Karpas-422 (cell line): ENCODE measurements around the gene LRIG2. TPM values are rescaled to one million over a fixed set of nuclear protein-coding genes. Genes with fewer than 3 reads are reported as not detected.

Experiments used
- DNase-seq: peaks from one replicate; pipeline ENCODE4 v3.0.0-alpha.2; 2015
- H2AFZ ChIP-seq: fragments of 200-600 bp; sonication (generic); 2 replicates; pipeline ENCODE4 v1.6.1; 2014; ENCODE audit warnings: antibody characterized with exemption, low read length, mixed read lengths
- H3K27ac ChIP-seq: fragments of 200-600 bp; sonication (generic); 2 replicates; pipeline ENCODE4 v1.5.1; 2014; ENCODE audit warnings: mild to moderate bottlenecking, low read length, moderate library complexity
- H3K27me3 ChIP-seq: fragments of 200-600 bp; sonication (generic); 2 replicates; pipeline ENCODE4 v1.6.1; 2014; ENCODE audit warnings: low read length, mixed read lengths
- H3K36me3 ChIP-seq: fragments of 200-600 bp; sonication (generic); 2 replicates; pipeline ENCODE4 v1.6.1; 2014; ENCODE audit warnings: low read length, mixed read lengths; ENCODE audit not compliant: insufficient read depth
- H3K4me1 ChIP-seq: fragments of 200-600 bp; sonication (generic); 2 replicates; pipeline ENCODE4 v1.6.1; 2014; ENCODE audit warnings: mild to moderate bottlenecking, low read length, mixed read lengths
- H3K4me2 ChIP-seq: fragments of 200-600 bp; sonication (generic); 2 replicates; pipeline ENCODE4 v1.6.1; 2014; ENCODE audit warnings: low read length, low read depth, mild to moderate bottlenecking; ENCODE audit not compliant: poor library complexity, severe bottlenecking
- H3K4me3 ChIP-seq: fragments of 200-600 bp; sonication (generic); 2 replicates; pipeline ENCODE4 v1.5.1; 2014; ENCODE audit warnings: mild to moderate bottlenecking, antibody characterized with exemption, low read length, mixed read lengths
- H3K79me2 ChIP-seq: fragments of 200-600 bp; sonication (generic); 2 replicates; pipeline ENCODE4 v1.6.1; 2014; ENCODE audit warnings: mild to moderate bottlenecking, low read length, mixed read lengths
- H3K9ac ChIP-seq: fragments of 200-600 bp; sonication (generic); 2 replicates; pipeline ENCODE4 v1.6.0; 2014; ENCODE audit warnings: low read length
- H3K9me2 ChIP-seq: fragments of 200-600 bp; sonication (generic), shearing (Covaris generic); replicated peaks from 2 replicates; pipeline ENCODE4 v1.6.0; 2014; ENCODE audit warnings: mild to moderate bottlenecking, low read length, moderate library complexity; ENCODE audit not compliant: insufficient read depth
- H3K9me3 ChIP-seq: fragments of 300-700, 200-600 bp; sonication (generic); 2 replicates; pipeline ENCODE4 v1.6.1; 2014; ENCODE audit warnings: low read length, mixed read lengths
- H4K20me1 ChIP-seq: fragments of 200-600 bp; sonication (generic); 2 replicates; pipeline ENCODE4 v1.6.1; 2014; ENCODE audit warnings: mild to moderate bottlenecking, antibody characterized with exemption, low read length, low read depth; ENCODE audit not compliant: insufficient read depth
- total RNA-seq: library from RNA; depleted of rRNA; stranded (reverse); fragments of >200 nt; shearing (Covaris generic); gene quantifications from 2 replicates; pipeline ENCODE4 v1.2.3, GENCODE V29; 2014; ENCODE audit warnings: low replicate concordance

The LRIG2 gene
- total RNA-seq, 1 experiment from 2014 or later: 23.2 TPM

- Histone ChIP-seq H3K27me3 (no peaks in the 10 kb centered on the region), H3K9ac (no peak overlapping the region), H3K27ac (no peak overlapping the region), H3K9me3 (no peaks in the 10 kb centered on the region), H3K4me3 (no peak overlapping the region), H2AFZ (no peak overlapping the region), H3K4me1 (no peaks in the 10 kb centered on the region), H3K9me2 (no peaks in the 10 kb centered on the region), H4K20me1 (no peaks in the 10 kb centered on the region), H3K4me2 (no peak overlapping the region), H3K36me3 (peaks cover 36% of the 10 kb centered on the region; the same call in 1 of the 2 replicates), H3K79me2 (no peaks in the 10 kb centered on the region; the same call in 1 of the 2 replicates)
- no peak for DNase-seq
These were observed 52.5 kb downstream of the LRIG2 start for GRCh38 chr1:113125517-113125916.

GRCh38 chr1:113126207-113126606 is 53.2 kb downstream of the LRIG2 start:
- no peaks in the 10 kb centered on the region for H4K20me1 ChIP-seq
- no peak overlapping the region for H3K4me3 ChIP-seq
- no peaks in the 10 kb centered on the region for H3K27me3 ChIP-seq
- peaks cover 32% of the 10 kb centered on the region; the same call in 1 of the 2 replicates for H3K36me3 ChIP-seq
- H2AFZ ChIP-seq: no peak overlapping the region
- no peak overlapping the region for H3K9ac ChIP-seq
- H3K4me1 ChIP-seq: no peaks in the 10 kb centered on the region
- H3K79me2 ChIP-seq: no peaks in the 10 kb centered on the region; the same call in 1 of the 2 replicates
- no peaks in the 10 kb centered on the region for H3K9me2 ChIP-seq
- no peak overlapping the region for H3K27ac ChIP-seq
- H3K9me3 ChIP-seq: no peaks in the 10 kb centered on the region
- no peak overlapping the region for H3K4me2 ChIP-seq
- DNase-seq: no peak

GRCh38 chr1:113128116-113128515 is 55.1 kb downstream of the LRIG2 start:
- no peaks in the 10 kb centered on the region for H3K4me1 ChIP-seq
- H3K9ac ChIP-seq: no peak overlapping the region
- H3K27me3 ChIP-seq: no peaks in the 10 kb centered on the region
- peaks cover 23% of the 10 kb centered on the region; the same call in 1 of the 2 replicates for H3K36me3 ChIP-seq
- no peak overlapping the region for H3K4me2 ChIP-seq
- H3K79me2 ChIP-seq: no peaks in the 10 kb centered on the region
- H3K27ac ChIP-seq: no peak overlapping the region
- no peak overlapping the region for H3K4me3 ChIP-seq
- no peaks in the 10 kb centered on the region for H3K9me3 ChIP-seq
- no peaks in the 10 kb centered on the region for H3K9me2 ChIP-seq
- no peaks in the 10 kb centered on the region for H4K20me1 ChIP-seq
- no peak for DNase-seq
- H2AFZ ChIP-seq: no peak overlapping the region

- peak; percentile 6 for DNase-seq
- Histone ChIP-seq H3K9me3 (no peaks in the 10 kb centered on the region), H3K4me1 (no peaks in the 10 kb centered on the region), H3K27ac (no peak overlapping the region), H3K4me3 (no peak overlapping the region), H3K9ac (no peak overlapping the region), H3K36me3 (peaks cover 14% of the 10 kb centered on the region; the same call in 1 of the 2 replicates), H2AFZ (no peak overlapping the region), H3K4me2 (no peak overlapping the region), H3K9me2 (no peaks in the 10 kb centered on the region), H4K20me1 (no peaks in the 10 kb centered on the region), H3K27me3 (no peaks in the 10 kb centered on the region), H3K79me2 (no peaks in the 10 kb centered on the region)
These were observed 56.7 kb downstream of the LRIG2 start for GRCh38 chr1:113129529-113130185.

GRCh38 chr1:113133038-113133437 is 60.0 kb downstream of the LRIG2 start:
- no peak overlapping the region for H3K4me3 ChIP-seq
- H3K4me1 ChIP-seq: no peaks in the 10 kb centered on the region
- no peaks in the 10 kb centered on the region for H3K27me3 ChIP-seq
- H3K9me3 ChIP-seq: no peaks in the 10 kb centered on the region
- peak; percentile 7 for DNase-seq
- H3K4me2 ChIP-seq: no peak overlapping the region
- H3K36me3 ChIP-seq: no peaks in the 10 kb centered on the region
- H2AFZ ChIP-seq: no peak overlapping the region
- no peaks in the 10 kb centered on the region for H3K79me2 ChIP-seq
- no peaks in the 10 kb centered on the region for H3K9me2 ChIP-seq
- no peak overlapping the region for H3K9ac ChIP-seq
- no peak overlapping the region for H3K27ac ChIP-seq
- H4K20me1 ChIP-seq: no peaks in the 10 kb centered on the region

GRCh38 chr1:113133759-113134158 is 60.8 kb downstream of the LRIG2 start:
- no peaks in the 10 kb centered on the region for H3K36me3 ChIP-seq
- H3K9me2 ChIP-seq: no peaks in the 10 kb centered on the region
- no peaks in the 10 kb centered on the region for H4K20me1 ChIP-seq
- DNase-seq: no peak
- no peak overlapping the region for H3K9ac ChIP-seq
- H2AFZ ChIP-seq: no peak overlapping the region
- no peaks in the 10 kb centered on the region for H3K9me3 ChIP-seq
- no peak overlapping the region for H3K27ac ChIP-seq
- no peak overlapping the region for H3K4me2 ChIP-seq
- no peaks in the 10 kb centered on the region for H3K4me1 ChIP-seq
- H3K4me3 ChIP-seq: no peak overlapping the region
- no peaks in the 10 kb centered on the region for H3K79me2 ChIP-seq
- no peaks in the 10 kb centered on the region for H3K27me3 ChIP-seq

- H3K9me3 ChIP-seq: no peaks in the 10 kb centered on the region
- DNase-seq: no peak
- H4K20me1 ChIP-seq: no peaks in the 10 kb centered on the region
- no peaks in the 10 kb centered on the region for H3K27me3 ChIP-seq
- no peaks in the 10 kb centered on the region for H3K4me1 ChIP-seq
- H3K9me2 ChIP-seq: no peaks in the 10 kb centered on the region
- H3K4me3 ChIP-seq: no peak overlapping the region
- H3K36me3 ChIP-seq: no peaks in the 10 kb centered on the region
- no peak overlapping the region for H2AFZ ChIP-seq
- H3K27ac ChIP-seq: no peak overlapping the region
- H3K9ac ChIP-seq: no peak overlapping the region
- no peaks in the 10 kb centered on the region for H3K79me2 ChIP-seq
- H3K4me2 ChIP-seq: no peak overlapping the region
These were observed 62.5 kb downstream of the LRIG2 start for GRCh38 chr1:113135460-113135859.

- no peaks in the 10 kb centered on the region for H3K79me2 ChIP-seq
- H3K9me3 ChIP-seq: no peaks in the 10 kb centered on the region
- H3K27ac ChIP-seq: no peak overlapping the region
- no peaks in the 10 kb centered on the region for H4K20me1 ChIP-seq
- no peak overlapping the region for H3K4me2 ChIP-seq
- H3K27me3 ChIP-seq: no peaks in the 10 kb centered on the region
- H3K9ac ChIP-seq: no peak overlapping the region
- H3K4me3 ChIP-seq: no peak overlapping the region
- no peak overlapping the region for H2AFZ ChIP-seq
- 0 out of 2 replicates have a peak, but pooled peaks cover 3% of the 10 kb centered on the region for H3K4me1 ChIP-seq
- no peaks in the 10 kb centered on the region for H3K36me3 ChIP-seq
- H3K9me2 ChIP-seq: no peaks in the 10 kb centered on the region
- DNase-seq: no peak
These were observed 63.5 kb downstream of the LRIG2 start for GRCh38 chr1:113136476-113136875.
